NCI-H1105 (cell line): ENCODE results near the gene MYH16.
A peak's percentile ranks its signal among the peaks of the same experiment; 100 is the strongest.
"Not testable (repeated sequence)": the region's sequence is repeated elsewhere in the genome, so short reads cannot be mapped to it uniquely, and the experiment has no call there.

Source experiments
- DNase-seq: peaks from one replicate; lab custom pipeline; 2025; lab: John Stamatoyannopoulos, UW

Gene MYH16

GRCh38 chr7:99305473-99306260 lies 33.0 kb downstream of the MYH16 start:
- DNase-seq, result no peak

GRCh38 chr7:99308461-99309074 lies 35.9 kb downstream of the MYH16 start:
- DNase-seq, result no peak

DNA sequence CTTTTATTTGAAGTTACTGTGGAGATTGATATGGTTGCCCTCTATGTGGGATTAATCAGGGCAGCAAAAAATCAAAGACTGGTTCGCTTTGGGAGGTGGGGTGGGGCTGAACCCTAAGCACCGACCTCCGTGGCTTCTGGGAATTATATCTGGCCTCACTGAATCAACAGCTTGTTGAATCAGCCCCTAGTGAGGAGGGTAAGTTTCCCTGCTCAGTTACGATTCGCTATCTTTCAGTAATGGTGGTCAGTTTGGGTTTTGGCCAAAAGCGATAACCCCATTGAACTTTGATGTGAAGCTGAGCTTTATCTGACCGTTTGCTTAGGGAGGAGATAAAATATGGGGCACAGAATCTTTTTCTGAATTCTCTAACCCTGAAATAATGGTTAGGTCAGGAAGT lies 36.5 kb downstream of the MYH16 start:
- DNase-seq, result no peak

- no peak for DNase-seq
Measured at GRCh38 chr7:99310004-99310403, 37.4 kb downstream of the MYH16 start.

- DNase-seq, result no peak
Measured at GRCh38 chr7:99311702-99312101, 39.1 kb downstream of the MYH16 start.

- peak; percentile 25 for DNase-seq
Measured at GRCh38 chr7:99312316-99313203, 39.9 kb downstream of the MYH16 start.

- no peak for DNase-seq
Measured at GRCh38 chr7:99313204-99313573, 40.5 kb downstream of the MYH16 start.

DNA sequence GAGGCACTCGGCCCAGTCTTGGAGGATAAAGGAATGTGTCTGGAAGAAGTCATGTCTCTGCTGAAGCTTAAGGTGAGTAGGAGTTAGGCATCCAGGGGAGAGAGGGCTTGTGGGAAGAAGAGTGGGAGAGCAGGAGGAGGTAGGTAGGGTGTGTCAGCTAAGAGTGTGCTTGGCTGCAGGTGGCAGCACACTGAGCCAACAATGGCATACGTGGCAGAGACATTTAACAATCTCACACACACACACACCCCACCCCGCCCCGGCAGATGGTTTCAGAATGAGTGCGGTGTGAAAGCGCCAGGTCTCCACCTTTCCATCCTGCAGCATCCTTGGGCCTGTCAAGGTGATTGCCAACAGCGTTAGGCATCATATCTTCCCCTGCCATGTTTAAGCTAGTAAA lies 41.9 kb downstream of the MYH16 start:
- DNase-seq, result no peak

DNA sequence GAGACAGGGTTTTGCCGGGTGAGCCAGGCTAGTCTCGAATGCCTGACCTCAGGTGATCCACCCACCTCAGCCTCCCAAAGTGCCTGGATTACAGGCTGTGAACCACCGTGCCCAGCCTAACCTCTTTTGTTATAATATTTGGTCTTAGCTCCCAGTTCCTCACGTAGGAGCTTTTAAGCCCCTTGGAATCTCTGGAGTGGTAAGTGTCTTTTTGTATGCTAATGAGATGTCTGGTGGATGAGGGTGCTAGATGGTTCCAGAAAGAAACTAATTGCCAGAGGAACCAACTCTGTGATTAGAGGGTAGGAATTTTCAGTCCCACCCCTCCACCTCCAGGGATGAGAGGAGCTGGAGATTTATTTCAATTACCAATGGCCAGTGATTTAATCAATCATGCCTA lies 47.7 kb downstream of the MYH16 start:
- no peak for DNase-seq

GRCh38 chr7:99322659-99323058 lies 50.0 kb downstream of the MYH16 start:
- not testable (repeated sequence) for DNase-seq

DNA sequence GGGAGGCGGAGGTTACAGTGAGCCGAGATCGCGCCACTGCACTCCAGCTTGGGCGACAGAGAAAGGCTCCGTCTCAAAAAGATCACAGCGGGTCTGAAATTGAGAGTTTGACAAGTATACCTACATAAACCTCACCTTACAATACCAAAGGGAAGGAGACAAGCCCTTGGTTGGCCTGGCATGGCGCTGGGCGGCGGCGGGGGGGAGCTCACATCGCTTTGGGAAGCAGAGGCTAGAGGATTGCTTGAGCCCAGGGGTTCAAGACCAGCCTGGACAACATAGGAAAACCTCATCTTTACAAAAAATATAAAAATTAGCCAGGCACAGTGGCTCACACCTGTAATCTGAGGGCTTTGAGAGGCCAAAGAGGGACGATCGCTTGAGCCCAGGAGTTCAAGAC lies 51.9 kb downstream of the MYH16 start:
- no peak for DNase-seq

DNA sequence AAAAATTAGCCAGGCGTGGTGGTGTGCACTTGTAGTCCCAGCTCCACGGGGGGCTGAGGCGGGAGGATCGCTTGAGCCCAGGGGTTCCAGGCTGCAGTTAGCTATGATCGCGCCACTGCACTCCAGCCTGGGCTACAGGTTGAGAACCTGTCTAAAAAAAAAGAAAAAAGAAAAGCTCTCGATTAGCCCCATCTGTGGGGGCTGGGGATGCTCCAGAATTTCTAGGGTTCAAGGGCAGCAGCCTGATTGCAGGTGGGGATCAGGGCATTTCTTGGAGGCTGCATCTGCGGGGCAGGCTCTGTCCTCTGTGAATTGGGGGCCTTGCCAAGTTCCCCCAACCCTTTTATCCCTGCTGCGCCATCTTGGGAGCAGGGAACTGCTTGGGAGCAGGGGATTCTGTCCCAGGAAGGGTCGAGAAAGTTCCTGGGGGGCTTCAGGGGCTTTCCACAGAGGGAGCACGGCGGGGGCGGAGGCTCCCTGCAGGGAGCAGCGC lies 52.4 kb downstream of the MYH16 start:
- no peak for DNase-seq

DNA sequence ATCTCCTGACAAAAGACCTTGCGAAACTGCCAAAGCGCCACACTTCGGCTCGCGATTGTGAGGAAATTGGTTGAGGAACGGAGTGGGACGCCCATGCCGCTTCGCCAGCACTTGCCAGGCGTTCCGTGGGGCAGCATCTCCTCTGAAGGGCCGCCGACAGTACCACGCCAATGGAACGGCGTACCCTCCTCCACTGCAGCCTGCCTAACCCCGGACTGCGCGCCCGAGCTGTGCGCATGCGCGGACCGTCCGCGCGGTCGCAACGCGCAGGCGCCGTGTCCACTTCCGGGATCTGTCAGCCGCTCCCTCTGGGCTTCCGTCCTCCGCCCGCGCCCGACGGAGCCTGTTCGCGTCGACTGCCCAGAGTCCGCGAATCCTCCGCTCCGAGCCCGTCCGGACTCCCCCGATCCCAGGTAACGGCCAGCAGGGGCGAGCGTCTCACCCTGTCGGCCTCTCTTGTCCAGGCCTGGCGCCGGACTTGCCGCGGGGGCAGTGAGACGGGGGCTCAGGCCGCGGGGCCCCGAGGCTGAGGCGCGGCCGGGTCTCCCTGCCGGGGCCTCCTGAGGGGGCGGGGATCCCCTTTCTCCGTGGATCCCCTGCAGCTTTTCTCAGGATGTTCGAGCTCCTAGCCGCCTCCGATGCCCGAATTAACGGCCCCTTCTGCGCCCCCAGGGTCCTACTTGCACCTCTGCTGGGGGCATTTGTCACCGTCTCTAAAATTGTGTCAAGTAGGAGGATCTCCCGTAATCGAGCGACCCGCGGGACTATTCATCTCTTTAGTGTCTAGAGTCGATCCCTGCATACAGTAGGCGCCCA lies 53.2 kb downstream of the MYH16 start, which contains the start of gene ARPC1A:
Gene ARPC1A, plus strand, starts transcription at position 307 of the 816 bp plus-strand sequence. CDS start 7,456 bp downstream, outside the sequence.
- DNase-seq, result peak; percentile 86

- DNase-seq, result no peak
Measured at GRCh38 chr7:99326408-99326782, 53.8 kb downstream of the MYH16 start.

- not testable (repeated sequence) for DNase-seq
Measured at GRCh38 chr7:99330314-99330961, 57.8 kb downstream of the MYH16 start.

- DNase-seq, result no peak
Measured at GRCh38 chr7:99331002-99331401, 58.4 kb downstream of the MYH16 start.

GRCh38 chr7:99339595-99339994 lies 67.0 kb downstream of the MYH16 start:
- no peak for DNase-seq

DNA sequence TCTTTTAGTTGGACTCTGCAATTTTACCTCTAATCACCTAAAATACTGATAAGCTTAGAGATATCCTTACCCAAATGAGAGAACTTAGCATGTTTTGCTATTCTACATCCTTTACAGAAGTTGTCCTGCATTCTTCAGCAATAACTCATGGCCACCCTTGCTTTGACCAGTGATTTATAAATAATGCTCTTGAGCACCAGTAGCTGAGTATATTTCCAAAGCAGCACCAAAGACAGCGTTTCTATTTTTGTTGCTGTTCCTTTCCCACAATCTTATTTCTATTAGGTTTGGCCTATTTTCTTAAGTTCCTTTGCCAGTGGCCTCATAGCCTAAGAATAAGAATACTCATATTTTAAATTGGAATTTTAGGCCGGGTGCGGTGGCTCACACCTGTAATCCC lies 68.0 kb downstream of the MYH16 start:
- DNase-seq, result no peak

DNA sequence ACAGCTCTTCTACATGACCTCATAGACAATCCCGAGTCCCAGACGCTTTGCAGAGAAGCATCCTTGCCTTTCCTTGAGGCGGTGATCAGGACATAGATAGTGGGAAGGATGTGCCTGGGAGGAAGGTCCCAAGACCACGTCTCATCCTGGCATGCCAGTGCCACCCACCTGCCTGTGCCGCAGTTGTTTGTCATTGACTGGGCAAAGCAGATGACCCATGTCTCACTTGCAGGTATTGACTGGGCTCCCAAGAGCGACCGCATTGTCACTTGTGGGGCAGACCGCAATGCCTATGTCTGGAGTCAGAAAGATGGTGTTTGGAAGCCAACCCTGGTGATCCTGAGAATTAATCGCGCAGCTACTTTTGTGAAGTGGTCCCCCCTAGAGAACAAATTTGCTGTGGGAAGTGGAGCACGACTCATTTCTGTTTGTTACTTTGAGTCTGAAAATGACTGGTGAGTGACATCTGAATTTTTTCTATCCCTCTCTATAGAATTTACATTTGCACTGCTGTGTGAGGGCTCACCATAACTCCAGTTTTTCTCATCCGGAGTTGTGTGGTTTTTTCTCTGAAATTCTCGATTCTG lies 71.5 kb downstream of the MYH16 start:
- no peak for DNase-seq

- DNase-seq, result not testable (repeated sequence)
Measured at GRCh38 chr7:99350641-99351040, 78.0 kb downstream of the MYH16 start.

DNA sequence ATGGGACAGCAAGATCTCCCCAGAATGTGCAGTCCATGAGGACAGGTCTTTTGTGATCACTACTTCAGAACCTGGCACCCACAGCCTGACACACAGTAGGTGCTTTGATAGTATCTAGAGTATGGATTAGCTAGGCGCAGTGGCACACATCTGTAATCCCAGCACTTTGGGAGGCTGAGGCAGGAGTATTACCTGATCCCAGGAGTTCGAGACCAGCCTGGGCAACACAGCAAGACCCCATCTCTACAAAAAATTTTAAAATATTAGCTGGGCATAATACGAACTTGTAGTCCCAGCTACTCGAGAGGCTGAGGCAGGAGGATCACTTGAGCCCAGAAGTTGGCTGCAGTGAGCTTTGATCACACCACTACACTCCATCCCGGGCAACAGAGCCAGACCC lies 79.6 kb downstream of the MYH16 start:
- DNase-seq, result no peak
